AG09319 (cell line): ENCODE results near the gene LEF1.

ENCODE experiments used
- DNase-seq: peaks from one replicate; pipeline ENCODE4 v3.0.0-alpha.2; 2010; ENCODE audit warnings: low read depth; ENCODE audit errors: extremely low read depth
- CTCF ChIP-seq: IDR thresholded peaks from 2 replicates; pipeline ENCODE4 v1.5.1; 2011; ENCODE audit warnings: low read depth, mild to moderate bottlenecking, inconsistent platforms, low read length, moderate library complexity

The LEF1 gene

GRCh38 chr4:108192056-108192455, 23.3 kb upstream of the LEF1 start:
- TF ChIP-seq CTCF, result no peak
- no peak for DNase-seq

DNA sequence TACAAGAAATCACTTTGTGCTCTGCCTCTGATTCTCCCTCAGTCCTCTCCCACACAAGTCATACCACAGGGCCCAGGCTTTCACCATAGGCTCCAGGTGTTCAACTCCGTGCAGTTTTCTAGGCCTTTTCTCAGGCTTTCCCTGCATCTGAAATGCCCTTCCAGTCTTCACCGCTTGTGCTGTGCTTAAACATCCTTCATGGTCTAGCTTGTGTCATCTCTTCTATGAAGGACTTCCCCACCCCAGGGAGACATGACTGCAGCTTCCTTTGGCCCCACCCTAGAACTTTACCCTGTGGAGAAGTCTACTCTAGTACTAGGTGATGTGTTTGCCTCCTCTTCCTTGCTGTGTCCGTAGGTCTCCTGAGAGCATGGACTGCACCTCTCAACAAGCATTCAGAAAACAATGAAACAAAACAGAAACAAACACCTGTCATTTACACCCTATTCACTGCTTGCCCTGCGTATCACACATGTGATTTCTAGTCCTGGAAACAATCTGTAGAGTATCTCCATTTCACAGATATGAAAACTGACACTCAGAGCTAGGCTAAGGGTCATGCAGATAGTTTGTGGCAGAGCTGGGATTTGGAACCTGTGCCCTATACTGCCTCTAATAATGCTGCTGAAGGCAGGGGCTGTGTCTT, 22.7 kb upstream of the LEF1 start:
- DNase-seq, result no peak

GRCh38 chr4:108188770-108189169, 20.0 kb upstream of the LEF1 start:
- no peak for TF ChIP-seq CTCF
- no peak for DNase-seq

More for the DNA sequence above, 22.7 kb upstream of the LEF1 start:
- TF ChIP-seq CTCF, result no peak

GRCh38 chr4:108185252-108185651, 16.5 kb upstream of the LEF1 start:
- no peak for TF ChIP-seq CTCF
- DNase-seq, result no peak

GRCh38 chr4:108184453-108185049, 15.8 kb upstream of the LEF1 start:
- no peak for DNase-seq
- no peak for TF ChIP-seq CTCF

DNA sequence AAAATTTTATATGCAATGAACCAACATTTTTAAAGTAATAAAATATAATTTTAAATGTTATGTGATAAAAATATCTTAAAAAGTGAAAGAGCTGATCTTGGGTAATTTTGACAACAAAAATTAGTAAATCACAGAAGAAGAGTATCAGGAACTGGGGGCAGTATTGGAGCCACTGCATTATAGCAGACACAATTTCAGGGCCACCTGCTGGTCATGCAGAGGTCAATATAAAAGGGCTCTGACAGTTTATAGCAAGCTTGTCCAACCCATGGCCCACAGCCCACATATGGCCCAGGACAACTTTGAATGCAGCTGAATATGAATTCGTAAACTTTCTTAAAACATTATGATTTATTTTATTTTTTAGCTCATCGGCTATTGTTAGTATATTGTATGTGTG, 13.0 kb upstream of the LEF1 start:
- no peak; the same call in 1 of the 2 replicates for TF ChIP-seq CTCF
- DNase-seq, result no peak

GRCh38 chr4:108180513-108180912, 11.8 kb upstream of the LEF1 start:
- no peak for DNase-seq
- TF ChIP-seq CTCF, result no peak
